ENCODE measurements around the gene ANKRD34C. TPM values are rescaled to one million over a fixed set of nuclear protein-coding genes. Genes with fewer than 3 reads are reported as not detected.

The ANKRD34C gene
- total and polyA plus RNA-seq, 10 donors: not detected

GRCh38 chr15:79321876-79322275 lies 39.4 kb downstream of the ANKRD34C start:
- intact Hi-C loops (cut with DNase I; ENCODE audit: low total_unique reads): no loop called here
- no peak overlapping the region for H3K27ac ChIP-seq
- H3K4me1 ChIP-seq: peaks cover 0 to 12% (median 0%) of the 10 kb centered on the region in 6 donors
- no peak for DNase-seq
- WGBS, 5 donors: 91 to 95% (median 93%) methylated on average over 7 to 14 of the region's 14 CpGs
- H3K36me3 ChIP-seq: peaks cover 5 to 99% (median 56%) of the 10 kb centered on the region in 6 donors
- TF ChIP-seq, protein P1, sequence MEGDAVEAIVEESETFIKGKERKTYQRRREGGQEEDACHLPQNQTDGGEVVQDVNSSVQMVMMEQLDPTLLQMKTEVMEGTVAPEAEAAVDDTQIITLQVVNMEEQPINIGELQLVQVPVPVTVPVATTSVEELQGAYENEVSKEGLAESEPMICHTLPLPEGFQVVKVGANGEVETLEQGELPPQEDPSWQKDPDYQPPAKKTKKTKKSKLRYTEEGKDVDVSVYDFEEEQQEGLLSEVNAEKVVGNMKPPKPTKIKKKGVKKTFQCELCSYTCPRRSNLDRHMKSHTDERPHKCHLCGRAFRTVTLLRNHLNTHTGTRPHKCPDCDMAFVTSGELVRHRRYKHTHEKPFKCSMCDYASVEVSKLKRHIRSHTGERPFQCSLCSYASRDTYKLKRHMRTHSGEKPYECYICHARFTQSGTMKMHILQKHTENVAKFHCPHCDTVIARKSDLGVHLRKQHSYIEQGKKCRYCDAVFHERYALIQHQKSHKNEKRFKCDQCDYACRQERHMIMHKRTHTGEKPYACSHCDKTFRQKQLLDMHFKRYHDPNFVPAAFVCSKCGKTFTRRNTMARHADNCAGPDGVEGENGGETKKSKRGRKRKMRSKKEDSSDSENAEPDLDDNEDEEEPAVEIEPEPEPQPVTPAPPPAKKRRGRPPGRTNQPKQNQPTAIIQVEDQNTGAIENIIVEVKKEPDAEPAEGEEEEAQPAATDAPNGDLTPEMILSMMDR (IDR thresholded peaks at IDR 0.05 in 8 of 11, conservative IDR thresholded peaks at IDR 0.05 in 3 of 11): no peak
- TF ChIP-seq POLR2A (IDR thresholded peaks at IDR 0.05) (no peak), POLR2AphosphoS5 (IDR thresholded peaks at IDR 0.05) (no peak)
- no peaks in the 10 kb centered on the region for H3K9me3 ChIP-seq
- H3K4me3 ChIP-seq: no peak overlapping the region
- H3K27me3 ChIP-seq (replicated peaks in 1 of 7): no peaks in the 10 kb centered on the region

GRCh38 chr15:79322306-79322705 lies 39.8 kb downstream of the ANKRD34C start:
- Histone ChIP-seq H3K4me1 (peaks cover 0 to 12% (median 0%) of the 10 kb centered on the region in 6 donors), H3K9me3 (no peaks in the 10 kb centered on the region), H3K27ac (peak overlapping the region in 3 of 8 donors; percentile 0 to 5 (median 4)), H3K36me3 (peaks cover 5 to 99% (median 51%) of the 10 kb centered on the region in 6 donors), H3K27me3 (replicated peaks in 1 of 7) (no peaks in the 10 kb centered on the region), H3K4me3 (no peak overlapping the region)
- DNase-seq: no peak
- intact Hi-C loops (cut with DNase I; ENCODE audit: low total_unique reads): no loop called here
- 94 to 100% (median 98%) methylated on average over 3 of the region's 3 CpGs for WGBS, 5 donors
- TF ChIP-seq, protein P1 (IDR thresholded peaks at IDR 0.05 in 8 of 11, conservative IDR thresholded peaks at IDR 0.05 in 3 of 11): no peak

GRCh38 chr15:79322945-79323344 lies 40.4 kb downstream of the ANKRD34C start:
- Histone ChIP-seq H3K27me3 (replicated peaks in 1 of 7) (no peaks in the 10 kb centered on the region), H3K9me3 (no peaks in the 10 kb centered on the region), H3K27ac (peak overlapping the region in 2 of 8 donors; percentile 0 to 5), H3K36me3 (peaks cover 3 to 99% (median 45%) of the 10 kb centered on the region in 6 donors), H3K4me1 (peaks cover 0 to 12% (median 0%) of the 10 kb centered on the region in 6 donors), H3K4me3 (no peak overlapping the region)
- DNase-seq: no peak
- intact Hi-C loops (cut with DNase I; ENCODE audit: low total_unique reads): no loop called here
- TF ChIP-seq, protein P1 (IDR thresholded peaks at IDR 0.05 in 8 of 11, conservative IDR thresholded peaks at IDR 0.05 in 3 of 11): no peak
- TF ChIP-seq POLR2AphosphoS5 (IDR thresholded peaks at IDR 0.05) (peak in 1 of 3 donors; percentile 86), POLR2A (IDR thresholded peaks at IDR 0.05) (no peak)
- WGBS, 5 donors: 31 to 59% (median 44%) methylated on average over 6 of the region's 6 CpGs

DNA sequence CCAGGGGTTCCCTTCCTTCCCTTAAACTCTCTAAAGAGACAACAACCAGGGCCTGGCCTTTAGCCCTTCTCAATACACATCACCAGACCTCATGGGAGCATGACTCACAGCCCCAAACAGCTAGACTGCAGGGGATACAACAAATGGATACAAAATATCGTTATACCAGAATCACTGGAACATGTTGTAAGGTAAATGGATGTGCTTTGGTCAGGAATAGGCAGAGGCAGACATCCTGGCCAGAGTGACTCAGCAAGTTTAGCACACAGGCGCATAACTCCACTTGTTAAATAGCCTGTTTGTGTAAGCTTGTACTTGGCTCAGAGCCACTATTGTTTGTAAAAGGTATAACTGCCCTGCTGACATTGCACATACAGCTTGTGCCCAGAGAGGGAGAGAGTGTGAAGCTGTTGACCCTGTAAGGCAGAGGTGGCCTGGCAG lies 46.7 kb downstream of the ANKRD34C start:
- Histone ChIP-seq H3K36me3 (peaks cover 0 to 57% (median 0%) of the 10 kb centered on the region in 6 donors), H3K27me3 (replicated peaks in 1 of 7) (no peaks in the 10 kb centered on the region), H3K27ac (no peak overlapping the region), H3K4me3 (no peak overlapping the region), H3K9me3 (peaks cover 0 to 6% (median 0%) of the 10 kb centered on the region in 8 donors), H3K4me1 (no peaks in the 10 kb centered on the region)
- TF ChIP-seq POLR2AphosphoS5 (IDR thresholded peaks at IDR 0.05): no peak
- TF ChIP-seq, protein P1 (IDR thresholded peaks at IDR 0.05 in 8 of 11, conservative IDR thresholded peaks at IDR 0.05 in 3 of 11): no peak
- TF ChIP-seq POLR2A (IDR thresholded peaks at IDR 0.05): no peak
- no peak for DNase-seq
- intact Hi-C loops (cut with DNase I; ENCODE audit: low total_unique reads): no loop called here
- WGBS, 5 donors: 54 to 69% (median 63%) methylated on average over 2 of the region's 2 CpGs

Other genes with a start within 250 kb of the ANKRD34C start
- gene RASGRF1, start 191.9 kb upstream of the ANKRD34C start, total RNA-seq: 1 to 10 TPM; 1.3 to 3.4 (median 2.0) TPM
- 1 to 10 TPM in 1 of 3 donors, under 1 TPM in 2; 0.50 to 1.4 (median 0.57) TPM for gene RASGRF1, start 191.9 kb upstream of the ANKRD34C start, polyA plus RNA-seq
- 10 to 100 TPM; 28.2 to 76.6 (median 34.4) TPM for gene TMED3, start 28.4 kb downstream of the ANKRD34C start, total RNA-seq
- 10 to 100 TPM; 36.6 to 57.2 (median 52.0) TPM for gene TMED3, start 28.4 kb downstream of the ANKRD34C start, polyA plus RNA-seq
- gene MINAR1, start 149.6 kb downstream of the ANKRD34C start, total RNA-seq: 1 to 10 TPM in 2 of 7 donors, under 1 TPM in 5; 0.32 to 1.6 (median 0.76) TPM
- under 1 TPM; 0.15 to 0.26 (median 0.22) TPM for gene MINAR1, start 149.6 kb downstream of the ANKRD34C start, polyA plus RNA-seq

Data from spleen (tissue), 11 donors.